Mammary epithelial cell (primary cell): ENCODE data around the gene ATP6V1A.

Source experiments
- CTCF ChIP-seq, 2 donors: IDR thresholded peaks in 1 of 2; conservative IDR thresholded peaks in 1 of 2; 2 replicates each; pipeline ENCODE4 v1.5.1; 2011 to 2012; ENCODE audit warnings: inconsistent platforms in 2 of 2, low read length in 2 of 2, mild to moderate bottlenecking in 2 of 2, control low read depth in 1 of 2, low read depth in 1 of 2; ENCODE audit not compliant: insufficient read depth in 1 of 2; ENCODE audit errors: extremely low read depth in 1 of 2
- EZH2 ChIP-seq: IDR thresholded peaks from 2 replicates; pipeline ENCODE4 v1.6.1; 2012; ENCODE audit warnings: low read length, inconsistent platforms, borderline replicate concordance

- TF ChIP-seq CTCF (conservative IDR thresholded peaks at IDR 0.05 in 1 of 2, IDR thresholded peaks at IDR 0.05 in 1 of 2; ENCODE audit: extremely low read depth in 1 of 2, insufficient read depth in 1 of 2, low read depth in 1 of 2, low read length in 2 of 2) (no peak), EZH2 (no peak)
Observed at GRCh38 chr3:113834983-113835382, 88.1 kb downstream of the ATP6V1A start.
